HG02840 (cell line): ENCODE results near the gene GSDMA.

Experiments
- ATAC-seq: cut with Tn5 transposase; IDR thresholded peaks from one replicate; pipeline ENCODE4 v1.9.1; 2021; ENCODE audit warnings: mild to moderate bottlenecking, moderate library complexity, moderate number of reproducible peaks; ENCODE audit not compliant: unreplicated experiment, low FRiP score

Gene GSDMA

GRCh38 chr17:40018211-40019121, 55.7 kb downstream of the GSDMA start:
- ATAC-seq = no peak

GRCh38 chr17:40019140-40019991, 56.6 kb downstream of the GSDMA start:
- no peak for ATAC-seq

GRCh38 chr17:40020146-40020545, 57.3 kb downstream of the GSDMA start:
- ATAC-seq = no peak

- no peak for ATAC-seq
Measured at GRCh38 chr17:40021451-40021971, 58.7 kb downstream of the GSDMA start.

GRCh38 chr17:40022497-40022896, 59.7 kb downstream of the GSDMA start:
- ATAC-seq = no peak

- ATAC-seq = no peak
Measured at GRCh38 chr17:40022961-40023541, 60.2 kb downstream of the GSDMA start.

GRCh38 chr17:40023590-40024292, 60.9 kb downstream of the GSDMA start:
- no peak for ATAC-seq

GRCh38 chr17:40024901-40025300, 62.1 kb downstream of the GSDMA start:
- ATAC-seq = no peak

GRCh38 chr17:40025559-40025958, 62.8 kb downstream of the GSDMA start:
- no peak for ATAC-seq

GRCh38 chr17:40025991-40026815, 63.4 kb downstream of the GSDMA start:
- no peak for ATAC-seq

- no peak for ATAC-seq
Measured at GRCh38 chr17:40026816-40027613, 64.2 kb downstream of the GSDMA start.
